CD4-positive, alpha-beta T cell (primary cell): ENCODE measurements around the gene RPIA. TPM values are rescaled to one million over a fixed set of nuclear protein-coding genes. Genes with fewer than 3 reads are reported as not detected.

Experiments used
- ATAC-seq: fragments of 200-7000 bp; cut with Tn5 transposase; one replicate; pipeline ENCODE4 v1.10.0; 2022; ENCODE audit warnings: mild to moderate bottlenecking; ENCODE audit not compliant: poor library complexity
- CTCF ChIA-PET: fragments of 350-600 bp; sonication (Branson Sonifier 250); formaldehyde crosslinking; loops from one replicate; lab custom pipeline; 2021; ENCODE audit warnings: antibody characterized with exemption, inconsistent platforms; lab: Charles Lee
- POLR2A ChIA-PET: fragments of 350-600 bp; sonication (Branson Sonifier 250); formaldehyde crosslinking; loops from one replicate; lab custom pipeline; 2021; ENCODE audit warnings: antibody characterized with exemption, inconsistent platforms; lab: Charles Lee
- DNase-seq, 14 experiments: peaks; one replicate each; pipeline ENCODE4 v3.0.0-alpha.2; 2013 to 2020; ENCODE audit warnings: mixed read lengths in 2 of 14
- H3K27ac ChIP-seq, 2 donors: one replicate each; pipeline versions ENCODE4 v1.5.1 to v1.7.0; 2013; ENCODE audit warnings: low read length in 2 of 2, low read depth in 1 of 2, mild to moderate bottlenecking in 1 of 2
- H3K27me3 ChIP-seq, 2 experiments: 1 replicate in 1 of 2; 2 replicates in 1 of 2; pipeline versions ENCODE4 v1.6.1 to v1.7.0; 2013; ENCODE audit warnings: low read length in 2 of 2, control low read depth in 1 of 2, mild to moderate bottlenecking in 1 of 2, moderate library complexity in 1 of 2; ENCODE audit not compliant: insufficient read depth in 2 of 2, control insufficient read depth in 1 of 2
- H3K36me3 ChIP-seq: one replicate; pipeline ENCODE4 v1.6.1; 2013; ENCODE audit warnings: low read length, control low read depth; ENCODE audit not compliant: insufficient read depth
- H3K4me1 ChIP-seq: one replicate; pipeline ENCODE4 v1.6.1; 2013; ENCODE audit warnings: low read length, control low read depth; ENCODE audit not compliant: insufficient read depth
- H3K4me3 ChIP-seq: one replicate; pipeline ENCODE4 v1.5.1; 2013; ENCODE audit warnings: mild to moderate bottlenecking, low read length, moderate library complexity
- H3K9me3 ChIP-seq, 2 experiments: 1 replicate in 1 of 2; 2 replicates in 1 of 2; pipeline versions ENCODE4 v1.6.1 to v1.7.0; 2013; ENCODE audit warnings: low read length in 2 of 2, mild to moderate bottlenecking in 2 of 2, control low read depth in 1 of 2, moderate library complexity in 1 of 2; ENCODE audit not compliant: control insufficient read depth in 1 of 2, insufficient read depth in 1 of 2
- H3K27ac Mint-ChIP-seq: one replicate; pipeline ENCODE4 v1.8.0; 2020; ENCODE audit warnings: mixed read lengths
- H3K27me3 Mint-ChIP-seq: one replicate; pipeline ENCODE4 v1.8.0; 2021; ENCODE audit warnings: mixed read lengths
- H3K36me3 Mint-ChIP-seq: one replicate; pipeline ENCODE4 v1.8.0; 2021; ENCODE audit warnings: low read depth, mixed read lengths
- H3K4me1 Mint-ChIP-seq: one replicate; pipeline ENCODE4 v1.8.0; 2021; ENCODE audit warnings: low read depth, mixed read lengths
- H3K4me3 Mint-ChIP-seq: one replicate; pipeline ENCODE4 v1.8.0; 2020; ENCODE audit warnings: mild to moderate bottlenecking, mixed read lengths
- H3K9me3 Mint-ChIP-seq: one replicate; pipeline ENCODE4 v1.8.0; 2020; ENCODE audit warnings: mixed read lengths
- intact Hi-C, 2 experiments: fragments of 100-400 bp; cut with DNase I in 1 of 2; cut with micrococcal nuclease in 1 of 2; formaldehyde crosslinking; loops; one replicate each; pipeline versions ENCODE4 v1.15.1 to v1.9.0; 2023 to 2025; cut with DNase I, micrococcal nuclease
- total RNA-seq, 174 experiments: library from RNA in 2 of 174; stranded (reverse) in 2 of 174; gene quantifications; one replicate each; pipeline ENCODE4 v1.2.3 and lab custom pipeline; 2021 to 2026
- TF ChIP-seq, protein P1 (sequence below): fragments of 200-600 bp; IDR thresholded peaks from one replicate; pipeline ENCODE4 v1.8.0; 2022; ENCODE audit warnings: antibody characterized with exemption, mild to moderate bottlenecking

Gene RPIA
- total RNA-seq, 2 experiments from 2014 or later = 21.6 to 24.7 TPM

DNA sequence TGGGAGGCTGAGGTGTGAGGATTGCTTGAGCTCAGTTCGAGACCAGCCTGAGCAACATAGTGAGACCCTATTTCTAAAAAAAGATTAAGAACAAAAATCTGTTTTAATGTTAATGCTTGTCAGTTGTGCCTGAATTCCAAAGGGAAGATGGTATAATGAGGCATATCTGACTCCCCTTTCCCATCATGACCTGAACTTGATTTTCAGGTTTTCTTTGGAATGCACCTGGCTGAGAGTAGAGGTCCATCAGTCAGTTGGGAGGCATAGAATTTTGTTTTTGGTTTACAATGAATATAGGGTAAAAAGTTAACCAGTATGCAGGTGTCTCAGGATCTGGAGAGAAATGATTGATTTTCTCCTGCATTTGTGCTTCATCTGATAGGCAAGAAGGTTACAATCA is 20.4 kb downstream of the RPIA start:
- Mint-ChIP-seq H3K27me3 (no peaks in the 10 kb centered on the region), H3K36me3 (peaks cover 57% of the 10 kb centered on the region), H3K9me3 (no peaks in the 10 kb centered on the region), H3K27ac (no peak overlapping the region), H3K4me1 (peaks cover 14% of the 10 kb centered on the region), H3K4me3 (no peak overlapping the region)
- intact Hi-C loops = no loop called here
- TF ChIP-seq, protein P1, sequence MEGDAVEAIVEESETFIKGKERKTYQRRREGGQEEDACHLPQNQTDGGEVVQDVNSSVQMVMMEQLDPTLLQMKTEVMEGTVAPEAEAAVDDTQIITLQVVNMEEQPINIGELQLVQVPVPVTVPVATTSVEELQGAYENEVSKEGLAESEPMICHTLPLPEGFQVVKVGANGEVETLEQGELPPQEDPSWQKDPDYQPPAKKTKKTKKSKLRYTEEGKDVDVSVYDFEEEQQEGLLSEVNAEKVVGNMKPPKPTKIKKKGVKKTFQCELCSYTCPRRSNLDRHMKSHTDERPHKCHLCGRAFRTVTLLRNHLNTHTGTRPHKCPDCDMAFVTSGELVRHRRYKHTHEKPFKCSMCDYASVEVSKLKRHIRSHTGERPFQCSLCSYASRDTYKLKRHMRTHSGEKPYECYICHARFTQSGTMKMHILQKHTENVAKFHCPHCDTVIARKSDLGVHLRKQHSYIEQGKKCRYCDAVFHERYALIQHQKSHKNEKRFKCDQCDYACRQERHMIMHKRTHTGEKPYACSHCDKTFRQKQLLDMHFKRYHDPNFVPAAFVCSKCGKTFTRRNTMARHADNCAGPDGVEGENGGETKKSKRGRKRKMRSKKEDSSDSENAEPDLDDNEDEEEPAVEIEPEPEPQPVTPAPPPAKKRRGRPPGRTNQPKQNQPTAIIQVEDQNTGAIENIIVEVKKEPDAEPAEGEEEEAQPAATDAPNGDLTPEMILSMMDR = no peak
- Histone ChIP-seq H3K4me1 (no peaks in the 10 kb centered on the region), H3K9me3 (no peaks in the 10 kb centered on the region), H3K27me3 (no peaks in the 10 kb centered on the region), H3K36me3 (peaks cover 2% of the 10 kb centered on the region), H3K27ac (no peak overlapping the region), H3K4me3 (no peak overlapping the region)
- ATAC-seq (no peak), DNase-seq (no peak)
- POLR2A ChIA-PET = no interaction called here
- CTCF ChIA-PET = interaction anchor here (1.6 kb wide), 1 partner anchor 11 kb away, joined by 4 read pairs; no protein-coding TSS in a partner anchor

DNA sequence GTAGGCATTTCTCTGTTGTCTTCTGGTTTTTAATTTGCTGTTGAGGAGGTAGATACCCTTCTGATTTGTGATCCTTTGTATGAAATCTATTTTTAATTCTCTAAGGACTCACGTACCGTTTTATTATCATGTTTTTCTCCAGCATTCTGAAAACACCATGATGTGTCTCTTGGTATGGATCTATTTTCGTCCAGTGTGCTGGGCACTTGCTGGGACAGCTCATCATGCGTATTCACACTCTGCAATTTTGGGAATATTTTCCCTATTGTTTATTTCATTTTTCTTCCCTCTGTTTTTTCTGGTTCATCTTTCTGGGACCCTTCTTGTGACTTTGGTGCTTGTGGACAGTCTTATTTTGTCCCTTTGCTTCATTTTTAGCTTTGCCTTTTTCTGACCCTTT is 21.9 kb downstream of the RPIA start:
- Histone ChIP-seq H3K36me3 (peaks cover 2% of the 10 kb centered on the region), H3K4me1 (no peaks in the 10 kb centered on the region), H3K9me3 (no peaks in the 10 kb centered on the region), H3K4me3 (no peak overlapping the region), H3K27ac (no peak overlapping the region), H3K27me3 (no peaks in the 10 kb centered on the region)
- peaks cover 2% of the 10 kb centered on the region for H3K9me3 Mint-ChIP-seq
- ChIA-PET CTCF (no interaction called here), POLR2A (no interaction called here)
- H3K4me1 Mint-ChIP-seq = peaks cover 14% of the 10 kb centered on the region
- peaks cover 65% of the 10 kb centered on the region for H3K36me3 Mint-ChIP-seq
- H3K27ac Mint-ChIP-seq = no peak overlapping the region
- no peak overlapping the region for H3K4me3 Mint-ChIP-seq
- ATAC-seq (no peak), DNase-seq (no peak)
- intact Hi-C loops = no loop called here
- TF ChIP-seq, protein P1 = no peak
- H3K27me3 Mint-ChIP-seq = no peaks in the 10 kb centered on the region

DNA sequence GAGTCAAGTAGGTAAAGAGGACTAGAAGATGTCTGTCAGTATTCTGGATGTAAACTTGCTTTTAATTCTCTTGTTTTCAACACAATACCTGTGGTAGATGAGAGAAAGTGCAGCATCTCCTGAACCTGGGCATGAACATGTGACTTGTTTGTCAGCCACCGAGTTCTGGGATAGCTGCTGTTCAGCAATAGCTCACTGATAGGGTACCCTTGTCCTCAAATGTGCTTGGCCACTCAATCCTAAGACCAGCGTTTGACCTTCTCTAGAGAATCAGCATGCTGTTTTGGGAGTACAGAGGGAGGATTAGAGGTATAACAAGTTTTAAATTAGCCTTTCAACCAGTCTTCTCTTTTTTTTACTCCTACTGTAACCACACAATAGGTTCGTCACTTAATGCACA is 23.2 kb downstream of the RPIA start:
- Mint-ChIP-seq H3K4me3 (no peak overlapping the region), H3K27ac (no peak overlapping the region), H3K36me3 (peaks cover 63% of the 10 kb centered on the region), H3K4me1 (peaks cover 10% of the 10 kb centered on the region), H3K9me3 (peaks cover 2% of the 10 kb centered on the region), H3K27me3 (no peaks in the 10 kb centered on the region)
- TF ChIP-seq, protein P1 = no peak
- Histone ChIP-seq H3K36me3 (no peaks in the 10 kb centered on the region), H3K9me3 (no peaks in the 10 kb centered on the region), H3K27ac (no peak overlapping the region), H3K4me3 (no peak overlapping the region), H3K27me3 (no peaks in the 10 kb centered on the region), H3K4me1 (no peaks in the 10 kb centered on the region)
- POLR2A ChIA-PET = no interaction called here
- ATAC-seq (no peak), DNase-seq (no peak)
- CTCF ChIA-PET = no interaction called here
- intact Hi-C loops = no loop called here
